Tibial artery (tissue), 4 donors: ENCODE data around the gene HEMGN.

Experiments
- DNase-seq, 2 donors: peaks; one replicate each; pipeline ENCODE4 v3.0.0-alpha.2; 2019
- H3K27ac ChIP-seq, 2 donors: fragments of 200-600 bp; sonication (generic) in 1 of 2; 1 replicate in 1 of 2; 2 replicates in 1 of 2; pipeline ENCODE4 v1.5.1; 2018 to 2019; ENCODE audit warnings: mild to moderate bottlenecking in 1 of 2
- H3K27me3 ChIP-seq, 2 donors: fragments of 200-600 bp; sonication (generic) in 1 of 2; one replicate each; pipeline versions ENCODE4 v1.5.1 to v1.6.0; 2016 to 2019
- H3K36me3 ChIP-seq, 3 donors: fragments of 200-600 bp; sonication (generic) in 2 of 3; one replicate each; pipeline ENCODE4 v1.5.1; 2016 to 2019; ENCODE audit warnings: mild to moderate bottlenecking in 2 of 3
- H3K4me1 ChIP-seq, 4 donors: fragments of 200-600 bp; sonication (generic) in 2 of 4; 1 replicate in 3 of 4; 2 replicates in 1 of 4; pipeline ENCODE4 v1.5.1; 2016 to 2019
- H3K4me3 ChIP-seq, 2 donors: fragments of 200-600 bp; sonication (generic) in 1 of 2; 1 replicate in 1 of 2; 2 replicates in 1 of 2; pipeline ENCODE4 v1.5.1; 2018 to 2019; ENCODE audit warnings: mild to moderate bottlenecking in 2 of 2
- H3K9me3 ChIP-seq, 3 donors: fragments of 200-600 bp; sonication (generic) in 1 of 3; one replicate each; pipeline ENCODE4 v1.5.1; 2016 to 2019
- intact Hi-C: fragments of 100-400 bp; cut with DNase I; formaldehyde crosslinking; loops from one replicate; pipeline ENCODE4 v1.15.0; 2023; ENCODE audit warnings: low total_unique reads
- TF ChIP-seq, protein P1 (sequence below), 2 experiments: fragments of 200-600 bp in 1 of 2; fragments of 450-650 bp in 1 of 2; IDR thresholded peaks; one replicate each; pipeline ENCODE4 v1.5.1; 2017 to 2019; ENCODE audit warnings: antibody characterized with exemption in 2 of 2, mild to moderate bottlenecking in 1 of 2, moderate library complexity in 1 of 2

The HEMGN gene

DNA sequence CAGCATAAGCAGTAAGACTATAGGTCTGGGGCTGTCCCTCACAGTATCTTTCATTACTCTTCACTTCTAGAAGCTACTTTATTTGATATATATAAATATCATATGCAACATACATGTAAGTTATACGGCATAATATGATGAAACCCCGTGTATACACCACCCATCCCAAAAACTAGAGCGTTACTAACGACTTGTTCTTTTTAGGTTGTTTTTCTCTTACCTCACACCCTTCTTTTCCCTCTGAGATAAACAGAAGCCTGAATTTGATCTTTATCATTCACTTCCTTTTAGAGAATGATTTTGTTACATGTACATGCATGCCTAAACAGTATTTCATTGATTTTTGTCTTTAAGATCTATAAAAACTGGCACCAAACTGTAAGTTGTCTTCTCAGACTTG is 19.4 kb downstream of the HEMGN start:
- Histone ChIP-seq H3K27me3 (no peaks in the 10 kb centered on the region), H3K36me3 (peaks cover under 1 to 21% (median 12%) of the 10 kb centered on the region in 3 donors), H3K4me3 (no peak overlapping the region), H3K27ac (no peak overlapping the region), H3K4me1 (peaks cover 0 to 22% (median 10%) of the 10 kb centered on the region in 4 donors), H3K9me3 (no peaks in the 10 kb centered on the region)
- intact Hi-C loops: no loop called here
- DNase-seq: no peak
- TF ChIP-seq, protein P1, sequence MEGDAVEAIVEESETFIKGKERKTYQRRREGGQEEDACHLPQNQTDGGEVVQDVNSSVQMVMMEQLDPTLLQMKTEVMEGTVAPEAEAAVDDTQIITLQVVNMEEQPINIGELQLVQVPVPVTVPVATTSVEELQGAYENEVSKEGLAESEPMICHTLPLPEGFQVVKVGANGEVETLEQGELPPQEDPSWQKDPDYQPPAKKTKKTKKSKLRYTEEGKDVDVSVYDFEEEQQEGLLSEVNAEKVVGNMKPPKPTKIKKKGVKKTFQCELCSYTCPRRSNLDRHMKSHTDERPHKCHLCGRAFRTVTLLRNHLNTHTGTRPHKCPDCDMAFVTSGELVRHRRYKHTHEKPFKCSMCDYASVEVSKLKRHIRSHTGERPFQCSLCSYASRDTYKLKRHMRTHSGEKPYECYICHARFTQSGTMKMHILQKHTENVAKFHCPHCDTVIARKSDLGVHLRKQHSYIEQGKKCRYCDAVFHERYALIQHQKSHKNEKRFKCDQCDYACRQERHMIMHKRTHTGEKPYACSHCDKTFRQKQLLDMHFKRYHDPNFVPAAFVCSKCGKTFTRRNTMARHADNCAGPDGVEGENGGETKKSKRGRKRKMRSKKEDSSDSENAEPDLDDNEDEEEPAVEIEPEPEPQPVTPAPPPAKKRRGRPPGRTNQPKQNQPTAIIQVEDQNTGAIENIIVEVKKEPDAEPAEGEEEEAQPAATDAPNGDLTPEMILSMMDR (IDR thresholded peaks at IDR 0.05): no peak

DNA sequence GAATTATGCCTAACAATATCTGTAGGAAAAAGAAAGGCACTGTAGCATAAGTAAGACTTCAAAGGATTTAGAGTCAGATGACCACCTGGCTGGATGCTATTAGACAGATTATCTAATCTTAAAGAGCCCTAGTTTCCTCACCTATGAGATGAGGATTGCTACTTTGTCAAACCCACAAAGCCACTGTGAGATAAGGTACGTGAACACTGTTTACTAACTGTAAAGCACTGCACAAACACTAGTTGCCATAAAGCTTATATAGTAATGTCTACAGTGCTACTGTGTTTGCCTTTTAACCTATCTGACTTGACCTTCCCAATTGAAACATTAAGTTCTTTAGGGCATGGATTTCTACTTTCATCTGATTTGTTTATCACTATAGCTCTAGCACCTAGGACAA is 26.0 kb downstream of the HEMGN start:
- Histone ChIP-seq H3K27ac (no peak overlapping the region), H3K36me3 (peaks cover 20 to 85% (median 62%) of the 10 kb centered on the region in 3 donors)
- intact Hi-C loops: no loop called here

DNA sequence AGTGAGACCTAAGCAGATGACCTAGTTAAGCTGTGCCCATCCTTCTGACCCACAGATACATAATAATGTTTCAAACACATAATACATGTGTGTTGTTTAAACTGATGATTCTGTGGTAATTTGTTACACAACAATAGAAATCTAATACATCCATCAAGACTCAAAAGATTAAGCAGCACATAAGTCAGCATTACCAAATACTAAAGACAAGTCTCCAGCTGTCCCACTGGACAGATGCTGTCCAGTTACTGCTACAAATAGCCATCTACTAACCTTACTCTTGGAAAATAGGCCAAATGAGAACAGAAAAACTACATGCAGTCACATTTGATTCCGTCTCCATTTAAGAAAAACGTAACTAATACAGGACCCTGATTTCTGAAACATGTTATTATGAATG is 26.4 kb downstream of the HEMGN start:
- peaks cover 20 to 86% (median 62%) of the 10 kb centered on the region in 3 donors for H3K36me3 ChIP-seq
- DNase-seq: no peak
- H3K4me3 ChIP-seq: no peak overlapping the region
- H3K27ac ChIP-seq: no peak overlapping the region
- no peaks in the 10 kb centered on the region for H3K4me1 ChIP-seq
- H3K9me3 ChIP-seq: no peaks in the 10 kb centered on the region
- TF ChIP-seq, protein P1 (IDR thresholded peaks at IDR 0.05): no peak
- no peaks in the 10 kb centered on the region for H3K27me3 ChIP-seq
- intact Hi-C loops: no loop called here

More for the DNA sequence above, 26.0 kb downstream of the HEMGN start:
- no peak overlapping the region for H3K4me3 ChIP-seq
- DNase-seq: no peak
- H3K9me3 ChIP-seq: no peaks in the 10 kb centered on the region
- H3K4me1 ChIP-seq: no peaks in the 10 kb centered on the region
- TF ChIP-seq, protein P1 (IDR thresholded peaks at IDR 0.05): no peak
- no peaks in the 10 kb centered on the region for H3K27me3 ChIP-seq

DNA sequence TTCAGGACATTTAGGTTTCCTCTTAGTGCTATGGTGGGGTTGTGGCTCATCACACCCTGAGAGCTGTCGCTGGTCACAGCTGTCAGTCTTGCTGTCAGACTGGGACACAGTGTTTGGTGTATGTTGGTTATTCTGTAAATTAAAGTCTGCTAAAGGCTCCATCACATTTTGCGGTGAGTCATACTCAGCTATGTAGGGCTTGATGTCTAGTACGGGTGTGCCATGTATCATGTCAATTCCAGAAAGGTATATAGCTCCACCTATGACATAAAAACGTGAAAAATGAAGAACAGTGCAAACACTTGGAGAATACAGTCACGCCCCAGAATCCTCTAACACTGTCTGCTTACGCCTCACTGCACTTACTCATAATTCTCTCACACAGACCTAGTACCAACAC is 27.6 kb downstream of the HEMGN start:
- intact Hi-C loops: no loop called here
- TF ChIP-seq, protein P1 (IDR thresholded peaks at IDR 0.05): no peak
- Histone ChIP-seq H3K4me1 (no peaks in the 10 kb centered on the region), H3K4me3 (no peak overlapping the region), H3K9me3 (no peaks in the 10 kb centered on the region), H3K27me3 (no peaks in the 10 kb centered on the region), H3K27ac (no peak overlapping the region), H3K36me3 (peaks cover 20 to 81% (median 55%) of the 10 kb centered on the region in 3 donors)
- no peak for DNase-seq

DNA sequence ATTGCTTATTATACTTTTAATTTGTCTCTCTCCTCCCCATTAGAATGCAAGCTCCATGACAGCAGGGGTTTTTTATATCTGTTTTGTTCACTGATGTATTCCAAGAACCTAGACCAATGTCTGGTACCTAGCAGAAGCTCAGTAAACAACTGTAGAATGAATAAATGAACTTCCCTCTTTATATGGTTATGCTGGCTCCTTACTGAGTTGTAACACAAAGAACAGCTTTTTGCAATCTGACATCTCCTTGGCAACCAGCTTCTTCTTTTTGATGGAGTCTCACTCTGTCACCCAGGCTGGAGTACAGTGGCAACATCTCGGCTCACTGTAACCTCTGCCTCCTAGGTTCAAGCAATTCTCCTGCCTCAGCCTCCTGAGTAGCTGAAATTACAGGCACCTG is 29.3 kb downstream of the HEMGN start:
- TF ChIP-seq, protein P1 (IDR thresholded peaks at IDR 0.05): no peak
- no peak overlapping the region for H3K27ac ChIP-seq
- H3K4me3 ChIP-seq: no peak overlapping the region
- H3K36me3 ChIP-seq: peaks cover 20 to 82% (median 60%) of the 10 kb centered on the region in 3 donors
- DNase-seq: no peak
- intact Hi-C loops: no loop called here
- H3K4me1 ChIP-seq: no peaks in the 10 kb centered on the region
- no peaks in the 10 kb centered on the region for H3K9me3 ChIP-seq
- H3K27me3 ChIP-seq: no peaks in the 10 kb centered on the region

DNA sequence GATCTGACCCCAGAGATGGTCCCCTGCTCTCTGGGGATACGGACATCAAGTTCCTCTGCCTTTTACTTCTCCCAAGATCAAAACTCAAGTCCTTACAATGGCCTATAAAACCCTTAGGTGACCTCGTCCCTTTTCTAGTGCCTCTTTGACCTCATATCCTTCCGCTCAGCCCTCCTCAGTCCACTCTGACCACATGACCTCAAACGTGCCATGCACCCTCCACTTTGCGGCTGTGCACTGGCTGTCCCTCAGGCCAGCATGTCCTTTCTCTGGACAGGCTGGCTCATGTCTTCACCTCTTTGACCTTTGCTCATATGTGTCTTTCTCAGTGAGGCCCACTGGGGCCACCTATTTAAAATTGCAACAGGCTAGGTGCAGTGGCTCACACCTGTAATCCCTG is 30.3 kb downstream of the HEMGN start:
- Histone ChIP-seq H3K36me3 (peaks cover 15 to 77% (median 51%) of the 10 kb centered on the region in 3 donors), H3K4me1 (no peaks in the 10 kb centered on the region), H3K4me3 (no peak overlapping the region), H3K27me3 (no peaks in the 10 kb centered on the region), H3K27ac (no peak overlapping the region), H3K9me3 (no peaks in the 10 kb centered on the region)
- TF ChIP-seq, protein P1 (IDR thresholded peaks at IDR 0.05): no peak
- no peak for DNase-seq
- intact Hi-C loops: no loop called here
